Measurements from ENCODE around the gene TUBB8B.
"Not testable (repeated sequence)": the region's sequence is repeated elsewhere in the genome, so short reads cannot be mapped to it uniquely, and the experiment has no call there.

DNA sequence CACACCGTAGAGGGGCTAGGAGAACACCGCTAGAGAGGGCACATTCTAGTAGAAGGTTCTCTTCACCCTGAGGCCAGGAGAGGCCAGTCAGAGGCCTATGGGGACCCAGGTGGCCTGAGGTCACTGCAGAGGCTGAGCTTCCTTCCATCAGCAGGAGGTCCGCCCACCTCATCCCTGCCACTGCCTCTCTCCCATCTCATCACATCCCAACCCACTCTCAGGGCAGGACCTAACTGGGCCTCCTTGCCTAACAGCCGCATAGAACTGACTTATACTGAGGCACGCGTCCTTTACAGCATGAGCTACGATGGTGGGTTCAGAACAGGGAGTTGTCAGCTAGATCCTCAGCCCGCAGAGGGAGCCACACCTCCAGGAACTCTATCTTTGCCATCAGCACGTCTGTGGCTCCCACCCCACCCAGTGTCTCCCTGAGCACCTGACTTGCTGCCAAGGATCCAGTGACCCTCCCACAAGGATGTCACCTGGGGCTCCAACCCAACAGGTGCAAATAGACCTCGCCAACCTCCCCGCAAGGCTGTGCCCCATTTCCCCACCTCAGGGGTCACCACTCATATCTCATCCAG lies 33.3 kb upstream of the TUBB8B start:
- TF ChIP-seq POLR2A (IDR thresholded peaks at IDR 0.05): not testable (repeated sequence)
- TF ChIP-seq, protein P1, sequence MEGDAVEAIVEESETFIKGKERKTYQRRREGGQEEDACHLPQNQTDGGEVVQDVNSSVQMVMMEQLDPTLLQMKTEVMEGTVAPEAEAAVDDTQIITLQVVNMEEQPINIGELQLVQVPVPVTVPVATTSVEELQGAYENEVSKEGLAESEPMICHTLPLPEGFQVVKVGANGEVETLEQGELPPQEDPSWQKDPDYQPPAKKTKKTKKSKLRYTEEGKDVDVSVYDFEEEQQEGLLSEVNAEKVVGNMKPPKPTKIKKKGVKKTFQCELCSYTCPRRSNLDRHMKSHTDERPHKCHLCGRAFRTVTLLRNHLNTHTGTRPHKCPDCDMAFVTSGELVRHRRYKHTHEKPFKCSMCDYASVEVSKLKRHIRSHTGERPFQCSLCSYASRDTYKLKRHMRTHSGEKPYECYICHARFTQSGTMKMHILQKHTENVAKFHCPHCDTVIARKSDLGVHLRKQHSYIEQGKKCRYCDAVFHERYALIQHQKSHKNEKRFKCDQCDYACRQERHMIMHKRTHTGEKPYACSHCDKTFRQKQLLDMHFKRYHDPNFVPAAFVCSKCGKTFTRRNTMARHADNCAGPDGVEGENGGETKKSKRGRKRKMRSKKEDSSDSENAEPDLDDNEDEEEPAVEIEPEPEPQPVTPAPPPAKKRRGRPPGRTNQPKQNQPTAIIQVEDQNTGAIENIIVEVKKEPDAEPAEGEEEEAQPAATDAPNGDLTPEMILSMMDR (IDR thresholded peaks at IDR 0.05): not testable (repeated sequence)
